Measurements from ENCODE around the gene C2orf76. TPM values are rescaled to one million over a fixed set of nuclear protein-coding genes. Genes with fewer than 3 reads are reported as not detected.

Gene C2orf76
- polyA plus RNA-seq, 1 of the 3 experiments (the other 2 are of a cell fraction), result 6.0 TPM

GRCh38 chr2:119319593-119319992, 47.0 kb downstream of the C2orf76 start:
- 78% methylated on average over 7 of the region's 7 CpGs for WGBS (ENCODE audit: low lambda C conversion rate)
- Histone ChIP-seq H3K4me3 (ENCODE audit: low read depth in 2 of 2, low read length in 1 of 2) (no peak overlapping the region), H3K9me2 (no peaks in the 10 kb centered on the region), H3K9me3 (no peaks in the 10 kb centered on the region), H3K9ac (no peak overlapping the region), H3K4me2 (no peak overlapping the region), H3K27me3 (ENCODE audit: insufficient read depth) (no peaks in the 10 kb centered on the region), H4K20me1 (ENCODE audit: insufficient read depth) (no peaks in the 10 kb centered on the region), H3K36me3 (replicated peaks in 1 of 2; ENCODE audit: control insufficient read depth in 1 of 2, insufficient read depth in 2 of 2, low read length in 1 of 2) (no peaks in the 10 kb centered on the region), H3F3A (replicated peaks; ENCODE audit: insufficient read depth) (no peaks in the 10 kb centered on the region), H3K27ac (ENCODE audit: low read depth in 2 of 2, low read length in 1 of 2) (no peak overlapping the region), H2AFZ (ENCODE audit: low read depth) (no peak overlapping the region), H3K79me2 (ENCODE audit: insufficient read depth) (no peaks in the 10 kb centered on the region), H3K4me1 (ENCODE audit: control insufficient read depth in 1 of 2, insufficient read depth in 2 of 2, low read depth in 1 of 2, low read length in 1 of 2) (peaks cover 0 to 7% of the 10 kb centered on the region in 2 experiments; a peak in 2 of 4 replicates)
- TF ChIP-seq GABPA (IDR thresholded peaks at IDR 0.05; ENCODE audit: low read depth), result no peak
- no peak for TF ChIP-seq SMC3 (IDR thresholded peaks at IDR 0.05; ENCODE audit: low read depth, low read length)
- no peak for TF ChIP-seq FOSL2 (IDR thresholded peaks at IDR 0.05; ENCODE audit: borderline replicate concordance, low read depth)
- TF ChIP-seq GATA2 (CRISPR knock-in tag; IDR thresholded peaks at IDR 0.05), result no peak
- no peak for TF ChIP-seq POLR2AphosphoS5 (IDR thresholded peaks at IDR 0.05; ENCODE audit: low read depth, low read length)
- no peak for TF ChIP-seq USF1 (IDR thresholded peaks at IDR 0.05; ENCODE audit: borderline replicate concordance, low read depth)
- TF ChIP-seq CHD2 (IDR thresholded peaks at IDR 0.05; ENCODE audit: low read length, partially characterized antibody), result no peak
- no peak for TF ChIP-seq TCF12 (IDR thresholded peaks at IDR 0.05)
- CTCF ChIA-PET, result no interaction called here
- POLR2A ChIA-PET, result no interaction called here
- no peak for DNase-seq

- no peaks in the 10 kb centered on the region for H4K20me1 ChIP-seq (ENCODE audit: insufficient read depth)
- no peaks in the 10 kb centered on the region for H3K9me3 ChIP-seq
- no peak overlapping the region for H3K9ac ChIP-seq
- H3K27me3 ChIP-seq (ENCODE audit: insufficient read depth), result no peaks in the 10 kb centered on the region
- no peak overlapping the region for H3K27ac ChIP-seq (ENCODE audit: low read depth in 2 of 2, low read length in 1 of 2)
- H2AFZ ChIP-seq (ENCODE audit: low read depth), result no peak overlapping the region
- no peaks in the 10 kb centered on the region for H3F3A ChIP-seq (replicated peaks; ENCODE audit: insufficient read depth)
- H3K4me3 ChIP-seq (ENCODE audit: low read depth in 2 of 2, low read length in 1 of 2), result no peak overlapping the region
- H3K9me2 ChIP-seq, result no peaks in the 10 kb centered on the region
- WGBS (ENCODE audit: low lambda C conversion rate), result 96% methylated on average over 1 of the region's 1 CpG
- TF ChIP-seq ZBTB33 (IDR thresholded peaks at IDR 0.05; ENCODE audit: borderline replicate concordance, low read depth) (no peak), TAF1 (IDR thresholded peaks at IDR 0.05; ENCODE audit: borderline replicate concordance, low read depth, low read length) (no peak), RFX5 (IDR thresholded peaks at IDR 0.05; ENCODE audit: low read length) (no peak), NRF1 (IDR thresholded peaks at IDR 0.05; ENCODE audit: low read depth, low read length) (no peak), ELF1 (IDR thresholded peaks at IDR 0.05) (no peak), SIN3A (IDR thresholded peaks at IDR 0.05; ENCODE audit: borderline replicate concordance, low read depth, low read length) (no peak), MEF2A (IDR thresholded peaks at IDR 0.05; ENCODE audit: borderline replicate concordance, low read depth) (no peak), MAX (IDR thresholded peaks at IDR 0.05; ENCODE audit: low read depth) (no peak), EZH2phosphoT487 (IDR thresholded peaks at IDR 0.05; ENCODE audit: borderline replicate concordance, low read depth) (no peak), FOSL2 (IDR thresholded peaks at IDR 0.05; ENCODE audit: borderline replicate concordance, low read depth) (no peak), RAD21 (IDR thresholded peaks at IDR 0.05; ENCODE audit: low read length) (no peak), POLR2AphosphoS5 (IDR thresholded peaks at IDR 0.05; ENCODE audit: low read depth, low read length) (no peak), RXRA (IDR thresholded peaks at IDR 0.05; ENCODE audit: borderline replicate concordance, low read depth) (no peak), SMC3 (IDR thresholded peaks at IDR 0.05; ENCODE audit: low read depth, low read length) (no peak)
- H3K4me2 ChIP-seq, result no peak overlapping the region
- no peaks in the 10 kb centered on the region; a peak in 1 of 4 replicates for H3K4me1 ChIP-seq (ENCODE audit: control insufficient read depth in 1 of 2, insufficient read depth in 2 of 2, low read depth in 1 of 2, low read length in 1 of 2)
- ChIA-PET CTCF (no interaction called here), POLR2A (no interaction called here)
- H3K36me3 ChIP-seq (replicated peaks in 1 of 2; ENCODE audit: control insufficient read depth in 1 of 2, insufficient read depth in 2 of 2, low read length in 1 of 2), result no peaks in the 10 kb centered on the region
- DNase-seq, result no peak
- H3K79me2 ChIP-seq (ENCODE audit: insufficient read depth), result no peaks in the 10 kb centered on the region
Observed at GRCh38 chr2:119317554-119317953, 49.1 kb downstream of the C2orf76 start.
